Spleen (tissue), 7 donors: Measurements from ENCODE around the gene EMX2.

ENCODE experiments used
- CTCF ChIP-seq, 11 experiments: fragments of 200-600 bp in 7 of 11; fragments of 450-650 bp in 4 of 11; sonication (generic) in 4 of 11; IDR thresholded peaks in 8 of 11; conservative IDR thresholded peaks in 3 of 11; 1 replicate in 7 of 11; 2 replicates in 4 of 11; pipeline versions ENCODE4 v1.4.0 to v1.8.0; 2016 to 2021; ENCODE audit warnings: antibody characterized with exemption in 11 of 11, inconsistent platforms in 4 of 11, mild to moderate bottlenecking in 1 of 11
- POLR2A ChIP-seq, 3 donors: fragments of 450-650 bp; IDR thresholded peaks; one replicate each; pipeline ENCODE4 v1.5.1; 2017; ENCODE audit warnings: antibody characterized with exemption in 3 of 3, mild to moderate bottlenecking in 1 of 3
- donor health status: DM: no; HTN: no; CAD: no; lungs with moderate emphysema.
- donor health status: DM: no; HTN: no; CAD: no.
- donor health status: DM: no; HTN: no; CAD: no.

GRCh38 chr10:117514971-117515370, 27.6 kb upstream of the EMX2 start:
- TF ChIP-seq CTCF (IDR thresholded peaks at IDR 0.05 in 8 of 11, conservative IDR thresholded peaks at IDR 0.05 in 3 of 11) = no peak
- TF ChIP-seq POLR2A (IDR thresholded peaks at IDR 0.05) = no peak
